ENCODE measurements around the gene VSIG1.

- TF ChIP-seq POLR2AphosphoS5 (IDR thresholded peaks at IDR 0.05; ENCODE audit: low read depth, low read length): no peak
- no peak for TF ChIP-seq TAF1 (IDR thresholded peaks at IDR 0.05; ENCODE audit: low read depth, low read length)
- TF ChIP-seq POLR2A (IDR thresholded peaks at IDR 0.05; ENCODE audit: low read depth, low read length): no peak
Observed at GRCh38 chrX:108090491-108091263, 45.8 kb downstream of the VSIG1 start.

All from GM12891 (cell line).